Upper lobe of left lung (tissue), 6 donors: ENCODE results near the gene RBMX. TPM values are rescaled to one million over a fixed set of nuclear protein-coding genes. Genes with fewer than 3 reads are reported as not detected.
"Not testable (repeated sequence)": the region's sequence is repeated elsewhere in the genome, so short reads cannot be mapped to it uniquely, and the experiment has no call there.

Experiments used
- ATAC-seq, 2 donors: fragments of 200-7000 bp; cut with Tn5 transposase; one replicate each; pipeline ENCODE4 v1.9.1; 2022; ENCODE audit warnings: mild to moderate bottlenecking in 2 of 2, moderate library complexity in 2 of 2; ENCODE audit not compliant: low FRiP score in 2 of 2
- DNase-seq, 2 donors: peaks; one replicate each; pipeline ENCODE4 v3.0.0-alpha.2; 2019 to 2020
- H3K27ac ChIP-seq, 4 donors: fragments of 200-600 bp; sonication (generic); one replicate each; pipeline ENCODE4 v1.5.1; 2016 to 2019
- H3K27me3 ChIP-seq, 4 donors: fragments of 200-600 bp; sonication (generic); one replicate each; pipeline ENCODE4 v1.5.1; 2017 to 2019
- H3K36me3 ChIP-seq, 4 donors: fragments of 200-600 bp; sonication (generic); one replicate each; pipeline ENCODE4 v1.5.1; 2016 to 2019
- H3K4me1 ChIP-seq, 4 donors: fragments of 200-600 bp; sonication (generic); one replicate each; pipeline ENCODE4 v1.5.1; 2018 to 2019
- H3K4me3 ChIP-seq, 4 donors: fragments of 200-600 bp; sonication (generic); one replicate each; pipeline ENCODE4 v1.5.1; 2017 to 2019; ENCODE audit warnings: mild to moderate bottlenecking in 2 of 4, moderate library complexity in 1 of 4
- H3K9me3 ChIP-seq, 4 donors: fragments of 200-600 bp; sonication (generic); one replicate each; pipeline ENCODE4 v1.5.1; 2018 to 2019
- CTCF ChIP-seq, 6 experiments: fragments of 450-650 bp in 4 of 6; fragments of 200-600 bp in 2 of 6; sonication (generic) in 2 of 6; IDR thresholded peaks; one replicate each; pipeline ENCODE4 v1.5.1; 2016 to 2019; ENCODE audit warnings: antibody characterized with exemption in 6 of 6
- EP300 ChIP-seq, 4 donors: sonication (generic); formaldehyde crosslinking; IDR thresholded peaks; one replicate each; pipeline ENCODE4 v1.5.1; 2017; ENCODE audit warnings: antibody characterized with exemption in 4 of 4, control low read depth in 2 of 4
- POLR2A ChIP-seq, 4 donors: fragments of 450-650 bp; IDR thresholded peaks; one replicate each; pipeline ENCODE4 v1.5.1; 2016 to 2017; ENCODE audit warnings: antibody characterized with exemption in 4 of 4, mild to moderate bottlenecking in 2 of 4
- POLR2AphosphoS5 ChIP-seq, 2 donors: sonication (generic); formaldehyde crosslinking; IDR thresholded peaks; one replicate each; pipeline ENCODE4 v1.5.1; 2017; ENCODE audit warnings: antibody characterized with exemption in 2 of 2
- WGBS, 2 donors: methylation state at CpG; one replicate each; pipeline ENCODE4 v1.1.5; 2017 to 2018; 5-methylcytosine and 5-hydroxymethylcytosine counted together
- total RNA-seq, 6 donors: library from RNA; depleted of rRNA in 4 of 6; stranded (reverse); fragments of >200 nt in 4 of 6; gene quantifications; one replicate each; pipeline versions ENCODE4 v1.1.0 to v1.2.1, GENCODE V29; 2016 to 2021
- donor health status: DM: no; HTN: no; CAD: no; lungs with moderate emphysema.
- donor health status: DM: no; HTN: yes; CAD: no; lungs with severe emphysema.

The RBMX gene
- 100 to 1,000 TPM in 5 of 6 donors, 10 to 100 TPM in 1; 97.9 to 206 (median 149) TPM for total RNA-seq

- H3K4me3 ChIP-seq = peak within 1 kb of the TSS; percentile 53 to 71 (median 64)
- peak within 1 kb of the TSS; percentile 94 to 96 (median 95) for H3K27ac ChIP-seq
- peaks cover 0 to 7% (median 2%) of the 10 kb centered on the region in 4 donors for H3K4me1 ChIP-seq
- H3K27me3 ChIP-seq = no peaks in the 10 kb centered on the region
- 0 to 43% methylated on average over 9 to 34 of the region's 34 CpGs for WGBS, 2 donors
- H3K36me3 ChIP-seq = peaks cover 0 to 28% (median 6%) of the 10 kb centered on the region in 4 donors
- no peaks in the 10 kb centered on the region for H3K9me3 ChIP-seq
- ATAC-seq (peak; percentile 95 to 97), DNase-seq (peak; percentile 87 to 93)
- TF ChIP-seq POLR2AphosphoS5 (IDR thresholded peaks at IDR 0.05) (peak; percentile 97 to 98), CTCF (IDR thresholded peaks at IDR 0.05) (peak in 1 of 6 experiments; percentile 11), POLR2A (IDR thresholded peaks at IDR 0.05) (peak in 3 of 4 donors; percentile 89 to 96 (median 96)), EP300 (IDR thresholded peaks at IDR 0.05) (no peak)
These were observed at the start of gene RBMX for GRCh38 chrX:136880452-136881013. Gene RBMX (minus strand): TSS chrX:136880725. CDS start chrX:136879427, 1,298 bp downstream.

- not testable (repeated sequence) for H3K36me3 ChIP-seq, ATAC-seq, H3K27me3 ChIP-seq, H3K4me1 ChIP-seq, H3K4me3 ChIP-seq, H3K9me3 ChIP-seq, H3K27ac ChIP-seq
- WGBS, 2 donors = 93 to 100% methylated on average over 1 to 25 of the region's 25 CpGs
- DNase-seq = peak in 1 of 2 donors; percentile 43
These were observed 40.9 kb upstream of the RBMX start for GRCh38 chrX:136921438-136921837.

GRCh38 chrX:136920001-136920400 is 39.5 kb upstream of the RBMX start:
- Histone ChIP-seq H3K36me3 (no peaks in the 10 kb centered on the region), H3K27me3 (no peaks in the 10 kb centered on the region), H3K27ac (no peak overlapping the region), H3K4me1 (no peaks in the 10 kb centered on the region), H3K9me3 (no peaks in the 10 kb centered on the region), H3K4me3 (no peak overlapping the region)
- DNase-seq (no peak), ATAC-seq (no peak)
- no peak for TF ChIP-seq CTCF (IDR thresholded peaks at IDR 0.05)
- TF ChIP-seq EP300 (IDR thresholded peaks at IDR 0.05) = no peak
- TF ChIP-seq POLR2AphosphoS5 (IDR thresholded peaks at IDR 0.05) = no peak
- TF ChIP-seq POLR2A (IDR thresholded peaks at IDR 0.05) = no peak

- 86 to 100% methylated on average over 2 of the region's 2 CpGs for WGBS, 2 donors
- DNase-seq (no peak), ATAC-seq (no peak)
- H3K27ac ChIP-seq = no peak overlapping the region
- TF ChIP-seq CTCF (IDR thresholded peaks at IDR 0.05) = no peak
- TF ChIP-seq POLR2A (IDR thresholded peaks at IDR 0.05) = no peak
- TF ChIP-seq POLR2AphosphoS5 (IDR thresholded peaks at IDR 0.05) = no peak
- TF ChIP-seq EP300 (IDR thresholded peaks at IDR 0.05) = no peak
- no peaks in the 10 kb centered on the region for H3K9me3 ChIP-seq
- H3K4me3 ChIP-seq = no peak overlapping the region
- H3K36me3 ChIP-seq = no peaks in the 10 kb centered on the region
- no peaks in the 10 kb centered on the region for H3K4me1 ChIP-seq
- no peaks in the 10 kb centered on the region for H3K27me3 ChIP-seq
These were observed 36.3 kb upstream of the RBMX start for GRCh38 chrX:136916827-136917226.

GRCh38 chrX:136911661-136912060 is 31.1 kb upstream of the RBMX start:
- H3K36me3 ChIP-seq, H3K9me3 ChIP-seq, H3K4me1 ChIP-seq, H3K4me3 ChIP-seq, DNase-seq, ATAC-seq, H3K27me3 ChIP-seq, H3K27ac ChIP-seq: not testable (repeated sequence)
- 76 to 81% methylated on average over 7 of the region's 7 CpGs for WGBS, 2 donors

GRCh38 chrX:136911253-136911652 is 30.7 kb upstream of the RBMX start:
- Histone ChIP-seq H3K27ac (no peak overlapping the region), H3K27me3 (no peaks in the 10 kb centered on the region), H3K36me3 (no peaks in the 10 kb centered on the region), H3K4me3 (no peak overlapping the region), H3K9me3 (no peaks in the 10 kb centered on the region), H3K4me1 (peaks cover 0 to 6% (median 0%) of the 10 kb centered on the region in 4 donors)
- TF ChIP-seq EP300 (IDR thresholded peaks at IDR 0.05) = no peak
- no peak for TF ChIP-seq POLR2A (IDR thresholded peaks at IDR 0.05)
- TF ChIP-seq CTCF (IDR thresholded peaks at IDR 0.05) = no peak
- TF ChIP-seq POLR2AphosphoS5 (IDR thresholded peaks at IDR 0.05) = no peak
- ATAC-seq = no peak
- DNase-seq = no peak
- WGBS, 2 donors = 74 to 75% methylated on average over 3 of the region's 3 CpGs
